ENCODE results near the gene TRDMT1.

Gene TRDMT1

GRCh38 chr10:17113346-17113745 is 88.1 kb downstream of the TRDMT1 start:
- DNase-seq (ENCODE audit: extremely low spot score, insufficient read length, low read depth): no peak
- no peak for FAIRE-seq

- FAIRE-seq: no peak
- no peak for DNase-seq (ENCODE audit: extremely low spot score, insufficient read length, low read depth)
Observed at GRCh38 chr10:17112566-17112965, 88.9 kb downstream of the TRDMT1 start.

GRCh38 chr10:17109475-17110207 is 91.8 kb downstream of the TRDMT1 start:
- FAIRE-seq: no peak
- no peak for DNase-seq (ENCODE audit: extremely low spot score, insufficient read length, low read depth)

GRCh38 chr10:17109046-17109445 is 92.4 kb downstream of the TRDMT1 start:
- DNase-seq (ENCODE audit: extremely low spot score, insufficient read length, low read depth): no peak
- no peak for FAIRE-seq

- DNase-seq (ENCODE audit: extremely low spot score, insufficient read length, low read depth) (no peak), FAIRE-seq (no peak)
Observed at GRCh38 chr10:17106991-17107390, 94.5 kb downstream of the TRDMT1 start.

- no peak for FAIRE-seq
- no peak for DNase-seq (ENCODE audit: extremely low spot score, insufficient read length, low read depth)
Observed at GRCh38 chr10:17101910-17102266, 99.6 kb downstream of the TRDMT1 start.

- FAIRE-seq (no peak), DNase-seq (ENCODE audit: extremely low spot score, insufficient read length, low read depth) (no peak)
Observed at GRCh38 chr10:17101257-17101909, 100.1 kb downstream of the TRDMT1 start.

GRCh38 chr10:17100586-17100985 is 100.9 kb downstream of the TRDMT1 start:
- FAIRE-seq: no peak
- DNase-seq (ENCODE audit: extremely low spot score, insufficient read length, low read depth): no peak

- FAIRE-seq (no peak), DNase-seq (ENCODE audit: extremely low spot score, insufficient read length, low read depth) (no peak)
Observed at GRCh38 chr10:17098012-17098411, 103.5 kb downstream of the TRDMT1 start.

Measured in GM18507 (cell line).